RWPE2 (cell line): ENCODE data around the gene PRR7.

Experiments
- ATAC-seq: fragments of 200-7000 bp; cut with Tn5 transposase; 3 replicates; pipeline ENCODE4 v1.9.1; 2021; ENCODE audit warnings: low read depth
- DNase-seq: peaks from one replicate; pipeline ENCODE4 v3.0.0-alpha.2; 2020; ENCODE audit warnings: low spot score
- H3K27ac ChIP-seq: fragments of 450-650 bp; 2 replicates; pipeline ENCODE4 v1.5.1; 2017; ENCODE audit warnings: mild to moderate bottlenecking; ENCODE audit not compliant: poor library complexity, severe bottlenecking
- H3K27me3 ChIP-seq: fragments of 250-450 bp; sonication (Bioruptor Pico); 2 replicates; pipeline ENCODE4 v1.5.1; 2021; ENCODE audit warnings: mild to moderate bottlenecking, moderate library complexity; ENCODE audit not compliant: insufficient read depth, poor library complexity, severe bottlenecking
- H3K36me3 ChIP-seq: fragments of 250-450 bp; sonication (Bioruptor Pico); 2 replicates; pipeline ENCODE4 v1.5.1; 2020; ENCODE audit warnings: low read depth, mild to moderate bottlenecking, moderate library complexity
- H3K4me1 ChIP-seq: fragments of 250-450 bp; sonication (Bioruptor Pico); 2 replicates; pipeline ENCODE4 v1.5.1; 2021; ENCODE audit warnings: mild to moderate bottlenecking, moderate library complexity; ENCODE audit not compliant: insufficient read depth, poor library complexity, severe bottlenecking
- H3K4me3 ChIP-seq: fragments of 250-450 bp; sonication (Bioruptor Pico); 2 replicates; pipeline ENCODE4 v1.5.1; 2021; ENCODE audit warnings: mild to moderate bottlenecking, moderate library complexity; ENCODE audit not compliant: severe bottlenecking
- H3K9me3 ChIP-seq: fragments of 250-450 bp; sonication (Bioruptor Pico); 2 replicates; pipeline ENCODE4 v1.5.1; 2021; ENCODE audit warnings: mild to moderate bottlenecking, moderate library complexity; ENCODE audit not compliant: severe bottlenecking
- CTCF ChIP-seq: fragments of 450-650 bp; IDR thresholded peaks from one replicate; pipeline ENCODE4 v1.5.1; 2017; ENCODE audit warnings: mild to moderate bottlenecking, moderate library complexity; ENCODE audit not compliant: poor library complexity, severe bottlenecking

The PRR7 gene

DNA sequence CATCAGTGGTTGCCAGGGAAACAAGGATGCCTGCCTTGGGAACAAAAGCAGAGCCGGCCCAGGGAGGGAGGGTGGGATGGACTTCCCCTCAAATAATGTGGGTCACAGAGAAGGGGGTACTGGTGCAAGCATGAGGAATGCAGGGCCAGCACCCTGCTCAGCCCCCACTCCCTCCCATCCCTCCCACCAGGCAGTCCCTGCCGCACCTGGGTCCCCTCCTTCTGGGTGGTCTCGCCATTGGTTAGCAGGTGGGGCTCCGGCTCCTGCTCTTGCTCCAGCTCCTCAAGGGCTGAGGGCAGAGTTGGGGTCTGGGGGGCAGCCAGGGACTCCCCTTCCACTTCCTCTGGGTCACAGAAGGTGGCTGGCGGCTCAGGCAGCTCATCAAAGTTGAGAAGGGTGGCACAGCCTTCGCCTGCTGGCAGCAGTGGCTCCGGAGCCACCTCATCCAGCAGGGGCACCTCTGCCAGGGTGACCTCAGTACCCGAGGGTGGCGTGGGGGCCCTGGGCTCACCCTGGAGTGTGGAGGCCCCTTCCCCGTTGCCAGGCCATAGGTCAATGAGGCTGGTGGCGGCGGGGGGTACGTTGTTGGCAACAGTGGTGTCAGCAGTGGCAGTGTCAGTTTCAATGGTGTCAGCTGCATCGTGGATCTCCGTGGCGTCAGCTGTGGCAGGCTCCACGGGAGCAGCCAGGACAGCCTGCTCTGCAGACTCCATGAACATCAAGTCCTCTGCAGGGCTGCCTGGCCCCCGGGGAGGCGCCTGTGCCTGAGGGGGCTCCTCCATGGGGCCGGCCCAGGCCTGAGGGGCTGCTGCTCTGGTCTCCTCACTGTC, 11.5 kb downstream of the PRR7 start:
- Histone ChIP-seq H3K4me1 (no peaks in the 10 kb centered on the region), H3K27me3 (no peaks in the 10 kb centered on the region), H3K9me3 (no peaks in the 10 kb centered on the region), H3K27ac (no peak overlapping the region), H3K4me3 (no peak overlapping the region), H3K36me3 (peaks cover 25% of the 10 kb centered on the region)
- no peak for ATAC-seq
- DNase-seq = no peak
- peak; percentile 16 for TF ChIP-seq CTCF

GRCh38 chr5:177458912-177459350, 12.3 kb downstream of the PRR7 start:
- no peaks in the 10 kb centered on the region for H3K9me3 ChIP-seq
- TF ChIP-seq CTCF = no peak
- H3K4me3 ChIP-seq = no peak overlapping the region
- H3K27me3 ChIP-seq = no peaks in the 10 kb centered on the region
- H3K36me3 ChIP-seq = peaks cover 34% of the 10 kb centered on the region
- H3K4me1 ChIP-seq = no peaks in the 10 kb centered on the region
- ATAC-seq (no peak), DNase-seq (no peak)
- H3K27ac ChIP-seq = no peak overlapping the region

GRCh38 chr5:177459357-177459756, 12.7 kb downstream of the PRR7 start:
- H3K4me3 ChIP-seq = no peak overlapping the region
- H3K4me1 ChIP-seq = no peaks in the 10 kb centered on the region
- H3K27me3 ChIP-seq = no peaks in the 10 kb centered on the region
- TF ChIP-seq CTCF = no peak
- no peak for ATAC-seq
- H3K27ac ChIP-seq = no peak overlapping the region
- DNase-seq = no peak
- no peaks in the 10 kb centered on the region for H3K9me3 ChIP-seq
- peaks cover 38% of the 10 kb centered on the region for H3K36me3 ChIP-seq

DNA sequence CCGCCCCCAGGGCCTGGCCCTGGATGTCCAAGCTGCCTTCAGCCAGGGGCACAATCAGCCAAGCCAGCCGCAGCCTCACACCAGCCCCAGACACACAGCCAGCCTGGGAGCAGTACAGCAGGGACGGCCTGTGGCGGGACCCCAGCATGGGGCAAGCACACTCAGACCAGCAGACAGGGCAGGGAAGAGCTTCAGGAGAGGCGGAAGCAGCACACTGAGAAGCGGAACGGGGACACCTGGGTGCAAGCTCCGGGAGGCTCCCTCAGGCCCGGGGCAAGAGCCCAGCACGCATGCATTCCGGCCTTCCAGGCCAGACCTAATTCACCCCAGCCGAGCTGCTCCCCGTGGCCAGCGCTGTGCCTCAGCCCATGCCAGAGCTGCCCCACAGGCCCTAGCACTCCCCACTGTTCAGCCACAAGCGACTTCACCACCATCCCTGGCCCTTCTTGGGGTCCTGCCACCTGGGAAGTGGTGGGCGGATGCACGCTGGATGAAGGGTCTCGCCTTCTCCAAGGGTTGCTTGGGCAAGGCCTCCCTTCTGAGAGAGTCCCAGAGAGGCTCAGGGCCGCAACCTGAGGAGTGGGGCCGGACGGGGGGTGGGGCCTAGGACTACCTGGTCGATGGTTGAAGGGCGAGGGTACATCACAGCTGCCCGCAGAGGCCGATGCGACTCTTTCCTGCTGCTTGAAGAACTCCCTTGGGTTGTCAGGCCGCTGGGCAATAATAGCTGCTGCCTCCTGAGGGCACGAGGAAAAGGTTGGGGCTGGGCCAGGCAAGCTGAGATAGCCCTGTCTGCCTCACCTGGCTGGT, 13.4 kb downstream of the PRR7 start:
- no peaks in the 10 kb centered on the region for H3K4me1 ChIP-seq
- H3K27ac ChIP-seq = no peak overlapping the region
- no peak for ATAC-seq
- no peak for DNase-seq
- TF ChIP-seq CTCF = no peak
- H3K9me3 ChIP-seq = no peaks in the 10 kb centered on the region
- peaks cover 45% of the 10 kb centered on the region for H3K36me3 ChIP-seq
- H3K4me3 ChIP-seq = no peak overlapping the region
- no peaks in the 10 kb centered on the region for H3K27me3 ChIP-seq
